ENCODE measurements around the gene FRMPD1.

FRMPD1 gene

DNA sequence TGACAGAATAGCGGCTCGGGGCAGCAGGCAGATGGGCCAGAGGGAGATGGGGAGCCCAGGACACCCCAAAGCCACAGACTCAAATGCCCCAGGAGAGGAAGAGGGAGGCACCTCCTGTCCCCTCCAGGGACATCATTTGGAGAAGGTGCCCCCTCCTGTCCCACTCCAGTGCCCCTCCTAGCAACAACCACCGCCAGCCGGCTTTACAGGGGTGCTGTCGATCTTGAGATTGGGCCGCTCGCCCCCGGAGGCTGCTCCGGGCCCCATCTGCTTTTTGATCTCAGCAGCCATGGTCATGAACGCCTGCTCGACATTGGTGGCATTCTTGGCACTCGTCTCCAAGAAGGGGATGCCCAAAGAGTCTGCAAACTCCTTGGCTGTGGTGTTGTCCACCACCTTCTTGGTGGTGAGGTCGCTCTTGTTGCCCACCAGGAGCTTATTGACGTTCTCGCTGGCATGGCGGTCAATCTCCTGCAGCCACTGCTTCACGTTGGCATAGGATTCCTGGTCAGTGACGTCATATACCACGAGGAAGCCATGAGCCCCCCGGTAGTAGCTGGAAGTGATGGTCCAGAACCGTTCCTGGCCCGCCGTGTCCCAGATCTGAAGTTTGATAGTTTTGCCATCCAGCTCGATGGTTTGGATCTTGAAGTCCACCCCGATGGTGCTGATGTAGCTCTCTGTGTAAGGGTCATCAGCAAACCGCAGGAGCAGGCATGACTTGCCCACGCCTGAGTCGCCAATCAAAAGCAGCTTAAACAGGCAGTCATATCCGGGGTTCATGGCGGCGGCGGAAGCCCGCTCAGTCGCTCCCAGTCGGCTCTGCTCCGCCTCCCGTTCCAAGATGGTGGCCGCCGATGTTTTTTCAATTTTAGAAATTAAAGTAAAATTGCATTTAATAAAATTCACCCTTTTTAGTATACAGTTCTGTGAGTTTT, 14.0 kb upstream of the FRMPD1 start:
- DNase-seq = no peak

DNA sequence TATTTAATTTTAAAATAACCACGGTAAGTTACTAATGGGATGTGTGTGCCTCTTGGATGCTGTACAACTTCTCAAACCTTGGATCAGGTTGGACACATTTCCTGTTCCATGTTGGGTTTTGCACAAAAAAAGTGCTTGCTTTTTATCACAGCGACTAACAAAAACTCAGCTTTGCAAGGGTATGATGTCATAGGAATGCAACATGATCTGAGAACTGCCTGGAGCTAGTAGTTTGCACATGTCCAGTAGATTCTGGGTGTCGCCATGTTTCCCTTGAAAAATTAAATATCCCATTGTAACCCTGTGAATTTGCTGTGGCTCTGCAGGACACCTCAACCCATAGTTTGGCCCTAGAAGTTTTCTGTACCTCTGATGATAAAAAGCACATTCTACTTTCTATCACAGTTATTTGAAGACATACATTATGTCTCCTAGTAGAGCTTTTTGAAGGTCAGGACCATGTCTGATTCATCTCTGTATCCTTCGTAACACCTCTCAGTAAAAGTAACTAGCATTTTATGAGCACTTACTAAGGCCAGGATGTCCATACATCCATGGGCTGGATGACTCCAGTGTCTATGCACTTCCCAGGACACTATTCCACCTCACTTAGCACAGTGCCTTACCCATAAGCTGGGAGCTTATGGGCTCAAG, 11.5 kb upstream of the FRMPD1 start:
- peak; percentile 11 for DNase-seq

DNA sequence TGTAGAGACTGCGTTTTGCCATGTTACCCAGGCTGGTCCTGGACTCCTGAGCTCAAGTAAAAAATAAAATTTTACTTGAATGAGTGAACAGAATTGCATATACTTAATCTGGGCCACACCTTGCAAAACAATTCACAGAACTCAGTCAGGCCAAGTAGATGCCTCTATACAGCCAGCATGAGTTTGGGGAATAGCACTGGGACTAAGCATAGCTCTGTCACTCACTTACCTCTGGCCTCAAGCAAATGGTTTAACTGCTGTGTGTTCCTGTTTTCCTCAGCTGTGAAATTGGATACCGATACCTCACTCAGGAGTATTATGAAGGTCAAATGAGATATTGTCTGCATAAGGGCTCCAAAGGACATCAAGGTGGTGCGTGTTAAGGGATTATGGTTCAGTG, 10.9 kb upstream of the FRMPD1 start:
- DNase-seq = no peak

DNA sequence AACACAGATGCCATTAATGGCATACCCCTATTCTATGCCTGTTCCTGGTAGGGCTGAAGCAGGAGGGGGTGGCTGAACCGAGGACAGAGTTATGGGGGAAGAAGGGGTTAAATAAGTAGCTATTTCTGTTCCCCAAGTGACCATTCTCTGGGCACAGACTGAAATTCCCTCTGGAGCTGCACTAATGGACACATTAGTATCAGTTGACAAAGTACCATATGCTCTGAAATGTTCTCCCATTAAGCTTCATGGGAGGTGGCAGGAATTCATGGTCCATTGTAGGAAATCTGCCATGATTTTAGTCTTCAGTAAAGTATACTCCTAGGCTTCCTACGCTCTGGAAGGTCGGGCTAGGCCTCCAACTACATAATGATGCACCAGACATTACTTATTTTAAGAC, 10.5 kb upstream of the FRMPD1 start:
- no peak for DNase-seq

DNA sequence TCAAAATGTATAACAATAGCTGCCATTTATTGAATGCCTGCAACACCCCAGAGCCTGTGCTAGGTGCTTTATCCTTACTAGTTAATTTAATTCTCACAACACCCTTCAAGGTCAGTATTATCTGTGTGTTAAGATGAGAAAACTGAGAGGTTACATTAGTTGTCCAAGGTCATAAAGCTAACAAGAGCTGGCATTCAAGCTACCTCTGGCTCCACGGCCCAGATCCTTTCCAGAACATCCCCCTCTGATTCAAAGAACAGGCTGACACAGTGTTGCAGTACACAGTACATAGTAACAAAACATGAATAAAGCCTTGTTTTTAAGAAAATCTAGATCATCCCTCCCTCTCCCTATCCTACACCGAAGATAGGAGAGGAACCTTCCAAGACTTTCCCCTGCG, 9.4 kb upstream of the FRMPD1 start:
- DNase-seq = no peak

DNA sequence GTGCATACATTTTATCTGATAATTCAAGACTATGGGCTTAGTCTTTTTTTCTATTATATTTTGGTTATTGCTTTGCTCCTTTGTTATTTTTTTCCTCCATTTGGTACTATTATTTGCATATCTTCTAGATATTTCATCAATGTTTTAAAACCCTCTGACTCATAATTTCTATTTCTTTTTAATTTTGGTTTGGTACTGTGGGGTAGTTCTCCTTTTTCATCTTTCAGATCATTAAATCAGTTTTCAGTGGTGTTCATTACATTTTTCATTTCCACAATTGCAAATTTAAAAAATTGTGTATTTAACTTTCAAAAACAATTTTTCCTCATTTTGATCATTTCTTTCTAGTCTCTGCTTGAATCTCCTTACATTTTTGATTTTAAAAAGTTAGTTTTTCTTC, 7.5 kb upstream of the FRMPD1 start:
- DNase-seq = no peak

DNA sequence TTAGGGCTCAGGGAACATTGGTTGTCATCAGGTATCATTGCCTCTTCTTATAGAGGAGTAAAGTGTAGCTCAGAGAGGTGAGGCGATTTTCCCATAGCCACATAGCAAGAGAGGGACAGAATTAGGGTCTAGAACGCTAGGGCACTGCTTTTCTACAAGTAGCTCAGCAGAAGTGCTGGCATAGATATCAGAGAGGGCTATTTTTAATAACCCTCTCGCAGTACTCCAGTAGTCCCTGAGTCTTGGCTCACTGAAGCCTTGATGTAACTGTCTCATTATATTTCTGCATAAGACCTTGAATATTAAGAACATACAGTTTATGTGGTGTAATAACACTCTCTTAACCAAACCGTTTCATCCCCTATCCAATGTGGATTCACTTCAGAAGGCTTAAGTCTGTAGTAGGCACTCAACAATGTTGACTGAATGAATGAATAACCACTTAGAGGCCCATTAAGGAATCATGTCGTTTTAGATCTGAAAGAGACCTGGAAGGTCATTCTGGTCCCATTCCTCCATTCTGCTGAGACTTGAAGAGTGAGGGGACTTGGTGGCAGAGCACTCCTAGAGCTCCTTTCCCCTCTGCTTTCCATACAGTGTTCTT, 4.7 kb upstream of the FRMPD1 start:
- no peak for DNase-seq

DNA sequence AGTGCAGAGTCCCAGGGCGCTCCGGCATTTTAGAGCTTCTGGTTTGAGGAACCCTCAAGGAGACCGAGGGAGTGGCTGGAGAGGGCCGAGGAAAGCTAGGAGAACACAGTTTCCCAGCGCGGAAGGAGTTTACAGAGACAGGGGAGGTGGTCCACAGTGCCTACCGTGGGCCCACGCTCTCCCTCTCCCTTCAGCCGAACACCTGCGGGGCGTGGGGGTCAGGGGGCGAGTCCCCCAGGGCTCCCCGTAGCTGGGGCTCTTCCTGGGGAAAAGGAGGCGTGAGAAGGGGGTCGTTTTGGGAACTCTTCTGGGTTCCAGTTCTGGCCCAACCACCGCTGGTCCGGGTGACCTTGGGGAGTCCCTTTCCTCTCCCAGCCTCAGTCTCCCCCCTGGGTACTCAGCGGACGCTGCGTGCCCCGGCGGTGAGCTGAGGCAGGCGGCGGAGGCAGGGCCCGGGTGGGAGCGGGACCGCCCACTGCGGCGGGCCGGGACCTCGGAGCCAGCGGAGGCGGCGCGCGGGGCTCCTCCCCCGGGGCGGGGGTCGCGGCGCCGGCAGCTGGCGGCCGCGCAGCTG, 368 bp upstream of the FRMPD1 start:
- no peak for DNase-seq

DNA sequence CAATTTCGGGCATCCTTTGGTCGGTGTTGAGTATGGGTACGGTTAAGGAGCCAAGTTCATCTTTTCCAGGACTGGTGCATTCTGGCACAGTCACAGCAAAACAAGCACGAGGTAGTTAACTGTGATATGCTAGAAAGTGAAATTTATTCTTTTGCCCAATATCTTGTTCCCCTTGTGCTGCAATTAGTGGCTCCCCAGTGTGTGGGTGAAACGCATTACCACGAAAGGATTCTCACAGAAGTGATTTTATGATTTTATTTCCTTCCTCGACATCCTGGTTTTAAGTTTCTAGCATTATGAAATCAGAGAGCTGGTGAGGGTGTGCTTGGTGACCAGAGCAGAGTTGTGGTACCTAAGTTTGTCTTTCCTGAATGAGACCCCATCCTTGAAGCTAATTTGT, 1.5 kb downstream of the FRMPD1 start:
- no peak for DNase-seq

DNA sequence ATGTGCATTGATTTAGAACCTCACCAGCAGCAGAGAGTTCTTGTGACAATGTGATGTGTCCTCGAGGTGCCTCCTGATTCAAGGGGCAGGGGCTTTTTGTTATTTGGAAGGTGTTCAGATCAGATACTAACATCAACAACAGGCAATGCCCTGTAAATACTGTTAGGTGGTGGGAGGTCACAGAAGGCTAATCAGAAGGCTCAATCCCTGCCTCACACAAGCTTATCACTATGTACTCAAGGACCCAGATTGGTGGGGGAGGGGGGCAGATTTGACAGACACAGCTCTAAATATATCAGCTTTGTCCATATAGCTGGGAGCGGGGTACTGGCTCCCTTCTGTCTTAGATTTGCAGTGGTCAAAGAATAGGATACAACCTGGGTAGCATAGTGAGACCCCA, 2.6 kb downstream of the FRMPD1 start:
- DNase-seq = no peak

DNA sequence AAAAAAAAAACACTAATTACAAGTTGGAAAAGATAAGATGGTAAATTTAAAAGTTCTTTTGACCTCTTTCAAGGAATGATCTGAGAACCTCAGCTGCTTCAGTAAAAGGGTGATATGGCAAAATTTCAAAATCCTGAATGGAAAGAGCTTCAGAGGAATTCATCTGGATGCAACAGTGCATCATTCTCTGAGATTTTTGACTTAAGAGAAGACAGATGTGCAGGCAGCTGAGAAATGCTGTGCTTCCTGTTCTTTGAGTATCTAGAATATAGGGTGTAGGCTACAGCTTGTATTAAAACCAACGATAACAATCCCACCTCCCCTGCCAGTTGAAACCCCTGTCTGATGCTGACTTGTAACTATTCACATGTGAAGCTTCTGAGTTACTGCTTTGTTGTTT, 6.2 kb downstream of the FRMPD1 start:
- DNase-seq = no peak

DNA sequence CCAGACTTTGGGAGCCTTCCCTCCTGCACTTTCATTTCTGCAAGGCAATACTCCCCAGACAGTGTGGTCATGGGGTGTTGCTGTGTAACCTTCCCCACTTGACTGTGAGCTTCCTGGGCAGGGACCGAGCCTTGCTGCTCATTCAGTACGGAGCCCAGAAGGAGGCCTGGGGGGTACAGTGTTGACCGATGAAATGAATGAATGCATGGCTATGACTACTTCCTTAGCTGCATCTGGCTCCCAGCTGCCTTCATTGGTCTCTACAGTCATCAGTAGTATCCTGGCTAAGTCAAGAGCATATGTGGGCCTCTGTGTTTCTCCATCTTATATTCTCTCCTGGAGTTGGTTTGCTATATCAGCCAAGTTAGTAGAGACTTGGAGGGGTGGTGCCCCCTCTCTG, 9.9 kb downstream of the FRMPD1 start:
- DNase-seq = no peak

DNA sequence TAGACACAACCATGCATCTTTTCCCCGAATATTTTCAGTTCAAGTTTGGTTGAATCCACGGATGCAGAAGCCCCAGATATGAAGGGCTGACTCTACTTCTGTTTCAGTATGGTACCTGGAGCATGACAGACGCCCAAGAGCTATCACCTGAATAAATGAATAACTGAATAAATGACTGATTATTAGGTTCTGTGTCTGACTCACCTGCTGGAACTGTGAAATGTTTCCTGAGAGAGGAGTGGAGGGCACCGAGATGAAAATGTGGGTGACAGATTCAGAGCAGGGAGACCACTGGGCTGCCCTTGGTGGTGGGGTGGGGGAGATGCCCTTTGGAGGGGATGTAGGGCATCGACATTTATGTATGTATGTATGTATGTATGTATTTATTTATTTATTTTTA, 13.2 kb downstream of the FRMPD1 start:
- no peak for DNase-seq

DNA sequence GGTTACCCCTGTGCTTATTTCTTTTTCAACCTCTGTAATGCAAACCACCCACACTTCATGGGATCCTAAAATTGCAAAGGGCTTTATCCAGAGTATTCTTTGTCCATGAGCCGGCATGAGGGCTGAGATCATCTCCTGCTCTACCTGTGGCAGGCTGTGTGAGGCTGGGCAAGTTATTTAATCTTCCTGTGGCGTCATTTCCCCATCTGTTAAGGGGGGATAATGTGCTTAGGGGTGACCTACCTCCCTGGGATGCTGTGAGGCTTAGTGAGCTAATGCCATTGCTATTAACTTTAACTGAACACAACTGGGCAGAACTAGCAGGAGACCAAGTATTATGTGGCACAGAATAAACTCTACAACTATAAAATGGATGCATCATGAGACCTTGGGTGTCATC, 17.0 kb downstream of the FRMPD1 start:
- no peak for DNase-seq

DNA sequence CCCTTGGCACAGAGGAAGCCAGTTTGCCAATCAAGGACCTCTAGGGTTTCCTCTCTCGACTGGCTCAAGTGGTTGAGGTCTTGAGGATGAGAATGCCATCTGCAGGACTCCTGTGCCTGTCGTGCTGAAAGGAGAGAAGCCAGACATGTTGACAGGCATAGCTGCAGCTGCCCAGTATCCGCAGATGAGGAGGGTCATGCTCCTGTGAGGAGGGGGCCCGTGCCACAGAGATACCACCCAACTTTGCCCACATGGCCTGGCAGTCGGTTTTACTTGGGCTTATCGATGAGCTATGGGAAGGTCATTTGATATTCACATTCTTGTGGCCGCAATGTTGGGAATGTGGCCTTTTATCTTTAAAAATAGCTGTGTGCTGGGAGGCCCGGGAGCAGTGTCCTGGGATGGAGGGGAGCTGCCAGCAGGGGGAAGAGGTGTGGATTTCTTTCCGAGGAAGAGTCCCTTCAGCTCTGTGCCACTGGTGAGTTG, 17.4 kb downstream of the FRMPD1 start:
- no peak for DNase-seq

DNA sequence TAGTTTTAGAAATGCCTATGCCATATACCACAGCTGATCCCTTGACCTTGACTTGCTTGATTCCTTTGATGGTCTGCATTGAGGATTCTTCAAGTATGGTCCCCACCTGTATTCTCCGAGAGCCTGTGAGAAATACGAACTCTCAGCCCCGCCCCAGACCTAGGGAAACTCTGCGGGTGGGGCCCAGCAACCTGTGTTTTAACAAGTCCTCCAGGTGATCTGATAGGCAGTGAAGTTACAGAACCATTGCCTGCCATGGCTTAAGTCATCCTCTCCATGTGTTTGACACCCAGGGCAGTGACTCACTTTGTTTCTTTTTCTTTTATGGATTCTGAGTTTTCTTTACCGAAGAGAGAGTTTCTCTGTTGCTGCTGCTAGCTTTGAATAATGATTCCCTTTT, 18.5 kb downstream of the FRMPD1 start:
- DNase-seq = no peak

DNA sequence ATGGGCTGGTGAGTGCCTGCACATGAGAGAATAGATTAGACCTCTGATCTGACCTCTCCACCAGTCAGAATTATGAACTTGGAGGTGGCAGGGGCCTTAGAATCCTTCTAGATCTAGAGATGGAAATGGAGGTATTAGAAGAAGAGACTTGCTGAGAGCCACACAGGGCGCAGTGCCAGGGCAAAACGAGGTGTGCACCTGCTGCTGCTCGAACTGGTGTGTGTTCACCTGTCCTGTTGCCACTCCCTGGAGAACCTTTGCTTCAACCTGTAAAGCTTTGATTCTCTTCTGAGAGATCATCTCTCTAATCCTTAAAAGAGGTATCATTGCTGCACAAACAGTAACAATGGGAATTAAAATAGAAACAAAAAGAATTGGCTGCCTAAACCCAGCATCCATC, 24.9 kb downstream of the FRMPD1 start:
- DNase-seq = no peak

DNA sequence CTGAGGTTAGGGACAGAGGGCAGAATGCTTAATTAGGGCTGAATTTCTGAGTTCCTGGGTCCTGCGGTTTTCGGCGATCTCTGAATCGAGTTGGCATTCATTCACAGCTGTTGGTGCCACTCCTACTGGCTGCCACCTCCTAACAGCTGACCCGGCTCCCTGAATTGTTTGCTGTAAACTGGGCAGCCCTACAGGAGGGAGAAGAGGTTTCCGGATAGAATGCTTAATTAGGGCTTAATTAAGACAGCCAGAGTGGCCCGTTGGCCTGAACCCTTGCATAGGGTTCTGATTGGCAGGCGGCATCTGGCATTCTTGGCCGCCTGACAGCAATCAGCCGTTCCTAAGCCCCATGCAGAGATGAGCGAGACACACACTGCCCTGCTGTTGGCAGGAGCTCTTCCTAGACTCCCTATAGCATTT, 25.7 kb downstream of the FRMPD1 start:
- peak; percentile 7 for DNase-seq

DNA sequence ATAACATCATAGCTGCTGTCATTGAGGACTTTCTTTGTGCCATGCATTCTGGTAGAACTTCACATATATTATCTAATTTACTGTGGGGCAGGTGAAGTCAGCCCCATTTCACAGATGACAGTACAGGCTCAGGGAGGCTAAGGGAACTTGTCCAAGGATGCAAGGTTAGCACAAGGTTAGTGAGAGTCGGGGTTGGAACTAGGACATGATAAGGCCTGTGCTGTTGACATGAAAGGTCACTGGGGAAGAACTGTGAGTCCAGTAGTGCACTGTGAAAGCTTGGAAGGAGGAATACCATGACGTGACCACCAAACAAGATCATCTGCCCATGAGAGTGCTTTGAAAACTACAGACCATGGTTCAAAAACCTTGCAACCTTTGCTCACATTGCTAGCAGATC, 26.7 kb downstream of the FRMPD1 start:
- no peak for DNase-seq

DNA sequence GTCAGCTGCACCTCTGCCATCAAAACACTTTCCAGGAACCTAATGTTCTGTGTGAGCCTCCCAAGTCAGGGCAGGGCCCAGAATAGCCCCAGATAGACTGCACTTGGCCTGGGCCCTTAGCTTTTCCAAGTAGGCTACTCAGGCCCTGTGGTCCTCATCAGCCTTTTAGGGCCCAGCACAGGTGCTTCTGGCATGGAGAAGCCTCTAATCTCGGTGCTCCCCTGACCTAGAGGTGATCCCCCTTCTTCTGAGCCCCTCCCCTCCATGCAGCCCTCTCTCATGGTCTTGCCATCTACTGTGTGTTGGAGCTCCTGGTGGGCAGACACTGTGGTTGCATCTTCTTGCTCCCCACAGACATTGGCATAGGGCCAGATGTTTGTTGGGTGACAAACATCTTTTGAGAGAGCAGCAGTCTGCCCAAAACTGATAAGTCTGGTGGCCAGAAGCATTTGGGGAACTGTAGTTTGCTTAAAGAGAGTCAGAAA, 28.1 kb downstream of the FRMPD1 start:
- peak; percentile 8 for DNase-seq

DNA sequence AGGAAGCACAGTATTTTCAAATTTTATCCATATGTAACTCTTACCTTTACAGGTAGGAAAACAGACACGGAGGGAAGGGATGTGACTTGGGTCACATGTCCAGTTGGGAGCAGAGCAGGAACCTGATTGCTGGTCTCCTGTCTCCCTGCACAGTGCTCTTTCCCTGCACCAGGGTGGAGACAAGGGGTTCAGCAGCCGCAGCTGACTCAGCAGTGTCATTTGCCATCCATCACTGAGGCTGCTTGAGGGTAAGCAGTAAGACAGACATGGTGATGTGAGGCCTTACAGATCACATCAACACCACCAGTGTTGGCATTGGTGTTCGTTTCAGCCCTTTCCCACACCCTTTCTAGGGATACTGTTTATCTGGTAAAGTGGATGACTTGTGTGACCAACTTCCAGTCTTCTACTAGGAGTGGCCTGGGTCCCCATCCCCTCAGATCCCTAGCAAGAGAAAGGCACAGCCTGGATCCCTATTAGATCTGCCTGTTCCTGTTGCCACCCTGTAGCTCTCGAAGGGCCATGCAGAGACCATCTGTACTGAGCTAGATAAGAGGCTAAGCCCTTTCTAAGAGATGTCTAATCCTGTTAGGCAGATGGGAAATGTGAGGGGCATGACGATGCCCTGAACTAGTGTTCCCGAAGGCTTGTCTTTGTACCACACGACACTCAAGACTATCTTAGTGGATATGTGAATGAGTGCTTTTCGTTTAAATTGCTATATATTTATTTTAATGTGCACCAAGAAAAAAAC, 29.1 kb downstream of the FRMPD1 start:
- DNase-seq = no peak

DNA sequence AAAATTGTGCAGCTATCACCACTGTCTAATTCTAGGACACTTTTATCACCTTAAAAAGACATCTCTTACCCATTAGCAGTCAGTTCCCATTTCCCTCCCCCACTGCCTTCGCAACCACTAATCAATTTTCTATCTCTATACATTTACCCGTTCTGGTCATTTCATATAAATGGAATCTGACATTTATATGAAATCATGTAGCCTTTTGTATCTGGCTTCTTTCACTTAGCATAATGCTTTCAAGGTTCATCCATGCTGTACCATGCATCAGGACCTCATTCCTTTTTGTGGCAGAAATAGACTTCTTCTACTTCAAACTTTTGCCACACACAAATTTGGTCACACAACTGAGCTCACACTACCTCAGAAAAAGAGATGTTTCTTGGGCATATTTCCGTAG, 32.2 kb downstream of the FRMPD1 start:
- DNase-seq = no peak
